ENCODE data around the gene DNAJB6.

DNA sequence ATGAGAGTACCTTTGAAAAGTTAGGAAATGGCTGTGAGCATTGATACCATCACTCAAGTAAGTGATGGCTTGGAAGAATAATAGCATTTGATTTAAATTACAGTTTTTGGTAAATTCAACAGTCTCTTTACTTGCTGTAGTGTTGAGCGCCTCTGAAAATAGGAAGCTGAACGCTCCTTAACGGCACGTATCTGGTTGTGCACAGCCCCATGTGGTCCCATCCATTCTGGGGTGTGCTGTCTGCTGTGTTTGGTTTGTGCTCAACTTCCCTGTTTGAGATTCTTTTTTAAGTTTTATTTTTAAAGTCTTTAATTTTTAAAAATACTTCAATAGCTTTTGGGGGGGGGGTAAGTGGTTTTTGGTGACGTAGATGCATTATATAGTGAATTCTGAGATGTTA, 51.5 kb downstream of the DNAJB6 start:
- TF ChIP-seq, protein P1, sequence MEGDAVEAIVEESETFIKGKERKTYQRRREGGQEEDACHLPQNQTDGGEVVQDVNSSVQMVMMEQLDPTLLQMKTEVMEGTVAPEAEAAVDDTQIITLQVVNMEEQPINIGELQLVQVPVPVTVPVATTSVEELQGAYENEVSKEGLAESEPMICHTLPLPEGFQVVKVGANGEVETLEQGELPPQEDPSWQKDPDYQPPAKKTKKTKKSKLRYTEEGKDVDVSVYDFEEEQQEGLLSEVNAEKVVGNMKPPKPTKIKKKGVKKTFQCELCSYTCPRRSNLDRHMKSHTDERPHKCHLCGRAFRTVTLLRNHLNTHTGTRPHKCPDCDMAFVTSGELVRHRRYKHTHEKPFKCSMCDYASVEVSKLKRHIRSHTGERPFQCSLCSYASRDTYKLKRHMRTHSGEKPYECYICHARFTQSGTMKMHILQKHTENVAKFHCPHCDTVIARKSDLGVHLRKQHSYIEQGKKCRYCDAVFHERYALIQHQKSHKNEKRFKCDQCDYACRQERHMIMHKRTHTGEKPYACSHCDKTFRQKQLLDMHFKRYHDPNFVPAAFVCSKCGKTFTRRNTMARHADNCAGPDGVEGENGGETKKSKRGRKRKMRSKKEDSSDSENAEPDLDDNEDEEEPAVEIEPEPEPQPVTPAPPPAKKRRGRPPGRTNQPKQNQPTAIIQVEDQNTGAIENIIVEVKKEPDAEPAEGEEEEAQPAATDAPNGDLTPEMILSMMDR (IDR thresholded peaks at IDR 0.05; ENCODE audit: insufficient read depth, low read length, poor library complexity, severe bottlenecking): no peak
- TF ChIP-seq EZH2phosphoT487 (conservative IDR thresholded peaks at IDR 0.05; ENCODE audit: low read length): no peak
